GM23338 (cell line): Measurements from ENCODE around the gene CCR4.

ENCODE experiments used
- CREB1 ChIP-seq: fragments of 250-450 bp; sonication (Bioruptor Pico); IDR thresholded peaks from 2 replicates; pipeline ENCODE4 v1.5.0; 2020; ENCODE audit warnings: low read depth, mild to moderate bottlenecking, moderate library complexity
- CTCF ChIP-seq, 2 experiments: fragments of 200-600 bp in 1 of 2; sonication (generic) in 1 of 2; conservative IDR thresholded peaks; 2 replicates each; pipeline versions ENCODE4 v1.5.1 to v1.6.1; 2016 to 2017; ENCODE audit warnings: antibody characterized with exemption in 2 of 2, low read depth in 2 of 2, mild to moderate bottlenecking in 2 of 2, moderate library complexity in 1 of 2
- TF ChIP-seq, protein P1 (sequence below): fragments of 250-450 bp; sonication (Bioruptor Pico); IDR thresholded peaks from 2 replicates; pipeline ENCODE4 v1.5.0; 2020; ENCODE audit warnings: mild to moderate bottlenecking, moderate library complexity
- TF ChIP-seq, protein P2 (sequence below): IDR thresholded peaks from 2 replicates; pipeline ENCODE4 v1.6.1; 2016; ENCODE audit warnings: antibody characterized with exemption

DNA sequence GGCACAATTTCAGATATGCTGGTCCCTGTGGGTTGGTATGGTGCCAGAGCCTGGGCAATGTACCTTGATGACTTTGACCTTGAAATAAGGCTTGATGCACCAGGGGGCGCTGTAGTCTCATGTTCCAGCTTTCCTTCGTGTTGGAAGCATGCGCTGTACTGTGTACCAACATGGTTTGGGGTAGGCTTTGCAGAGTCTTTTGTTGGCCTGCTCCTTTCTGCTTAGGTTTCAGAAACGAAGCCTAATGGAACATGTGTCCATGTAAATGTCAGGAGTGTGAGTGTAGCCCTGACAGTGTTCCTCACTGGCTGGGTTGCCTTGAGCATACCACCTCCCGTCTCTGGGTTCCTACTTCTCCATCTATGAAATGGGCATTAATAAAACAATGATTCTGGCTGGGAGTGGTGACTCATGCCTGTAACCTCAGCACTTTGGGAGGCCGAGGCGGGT, 3.6 kb upstream of the CCR4 start:
- TF ChIP-seq, protein P1, sequence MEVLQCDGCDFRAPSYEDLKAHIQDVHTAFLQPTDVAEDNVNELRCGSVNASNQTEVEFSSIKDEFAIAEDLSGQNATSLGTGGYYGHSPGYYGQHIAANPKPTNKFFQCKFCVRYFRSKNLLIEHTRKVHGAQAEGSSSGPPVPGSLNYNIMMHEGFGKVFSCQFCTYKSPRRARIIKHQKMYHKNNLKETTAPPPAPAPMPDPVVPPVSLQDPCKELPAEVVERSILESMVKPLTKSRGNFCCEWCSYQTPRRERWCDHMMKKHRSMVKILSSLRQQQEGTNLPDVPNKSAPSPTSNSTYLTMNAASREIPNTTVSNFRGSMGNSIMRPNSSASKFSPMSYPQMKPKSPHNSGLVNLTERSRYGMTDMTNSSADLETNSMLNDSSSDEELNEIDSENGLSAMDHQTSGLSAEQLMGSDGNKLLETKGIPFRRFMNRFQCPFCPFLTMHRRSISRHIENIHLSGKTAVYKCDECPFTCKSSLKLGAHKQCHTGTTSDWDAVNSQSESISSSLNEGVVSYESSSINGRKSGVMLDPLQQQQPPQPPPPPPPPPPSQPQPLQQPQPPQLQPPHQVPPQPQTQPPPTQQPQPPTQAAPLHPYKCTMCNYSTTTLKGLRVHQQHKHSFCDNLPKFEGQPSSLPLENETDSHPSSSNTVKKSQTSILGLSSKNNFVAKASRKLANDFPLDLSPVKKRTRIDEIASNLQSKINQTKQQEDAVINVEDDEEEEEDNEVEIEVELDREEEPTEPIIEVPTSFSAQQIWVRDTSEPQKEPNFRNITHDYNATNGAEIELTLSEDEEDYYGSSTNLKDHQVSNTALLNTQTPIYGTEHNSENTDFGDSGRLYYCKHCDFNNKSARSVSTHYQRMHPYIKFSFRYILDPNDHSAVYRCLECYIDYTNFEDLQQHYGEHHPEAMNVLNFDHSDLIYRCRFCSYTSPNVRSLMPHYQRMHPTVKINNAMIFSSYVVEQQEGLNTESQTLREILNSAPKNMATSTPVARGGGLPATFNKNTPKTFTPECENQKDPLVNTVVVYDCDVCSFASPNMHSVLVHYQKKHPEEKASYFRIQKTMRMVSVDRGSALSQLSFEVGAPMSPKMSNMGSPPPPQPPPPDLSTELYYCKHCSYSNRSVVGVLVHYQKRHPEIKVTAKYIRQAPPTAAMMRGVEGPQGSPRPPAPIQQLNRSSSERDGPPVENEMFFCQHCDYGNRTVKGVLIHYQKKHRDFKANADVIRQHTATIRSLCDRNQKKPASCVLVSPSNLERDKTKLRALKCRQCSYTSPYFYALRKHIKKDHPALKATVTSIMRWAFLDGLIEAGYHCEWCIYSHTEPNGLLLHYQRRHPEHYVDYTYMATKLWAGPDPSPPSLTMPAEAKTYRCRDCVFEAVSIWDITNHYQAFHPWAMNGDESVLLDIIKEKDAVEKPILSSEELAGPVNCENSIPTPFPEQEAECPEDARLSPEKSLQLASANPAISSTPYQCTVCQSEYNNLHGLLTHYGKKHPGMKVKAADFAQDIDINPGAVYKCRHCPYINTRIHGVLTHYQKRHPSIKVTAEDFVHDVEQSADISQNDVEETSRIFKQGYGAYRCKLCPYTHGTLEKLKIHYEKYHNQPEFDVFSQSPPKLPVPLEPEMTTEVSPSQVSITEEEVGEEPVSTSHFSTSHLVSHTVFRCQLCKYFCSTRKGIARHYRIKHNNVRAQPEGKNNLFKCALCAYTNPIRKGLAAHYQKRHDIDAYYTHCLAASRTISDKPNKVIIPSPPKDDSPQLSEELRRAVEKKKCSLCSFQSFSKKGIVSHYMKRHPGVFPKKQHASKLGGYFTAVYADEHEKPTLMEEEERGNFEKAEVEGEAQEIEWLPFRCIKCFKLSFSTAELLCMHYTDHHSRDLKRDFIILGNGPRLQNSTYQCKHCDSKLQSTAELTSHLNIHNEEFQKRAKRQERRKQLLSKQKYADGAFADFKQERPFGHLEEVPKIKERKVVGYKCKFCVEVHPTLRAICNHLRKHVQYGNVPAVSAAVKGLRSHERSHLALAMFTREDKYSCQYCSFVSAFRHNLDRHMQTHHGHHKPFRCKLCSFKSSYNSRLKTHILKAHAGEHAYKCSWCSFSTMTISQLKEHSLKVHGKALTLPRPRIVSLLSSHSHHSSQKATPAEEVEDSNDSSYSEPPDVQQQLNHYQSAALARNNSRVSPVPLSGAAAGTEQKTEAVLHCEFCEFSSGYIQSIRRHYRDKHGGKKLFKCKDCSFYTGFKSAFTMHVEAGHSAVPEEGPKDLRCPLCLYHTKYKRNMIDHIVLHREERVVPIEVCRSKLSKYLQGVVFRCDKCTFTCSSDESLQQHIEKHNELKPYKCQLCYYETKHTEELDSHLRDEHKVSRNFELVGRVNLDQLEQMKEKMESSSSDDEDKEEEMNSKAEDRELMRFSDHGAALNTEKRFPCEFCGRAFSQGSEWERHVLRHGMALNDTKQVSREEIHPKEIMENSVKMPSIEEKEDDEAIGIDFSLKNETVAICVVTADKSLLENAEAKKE (CRISPR knock-in tag): no peak; the same call in 1 of the 2 replicates
- TF ChIP-seq CTCF (conservative IDR thresholded peaks at IDR 0.05; ENCODE audit: low read depth in 2 of 2) (peak; percentile 90 to 99), CREB1 (CRISPR knock-in tag) (no peak)
- TF ChIP-seq, protein P2, sequence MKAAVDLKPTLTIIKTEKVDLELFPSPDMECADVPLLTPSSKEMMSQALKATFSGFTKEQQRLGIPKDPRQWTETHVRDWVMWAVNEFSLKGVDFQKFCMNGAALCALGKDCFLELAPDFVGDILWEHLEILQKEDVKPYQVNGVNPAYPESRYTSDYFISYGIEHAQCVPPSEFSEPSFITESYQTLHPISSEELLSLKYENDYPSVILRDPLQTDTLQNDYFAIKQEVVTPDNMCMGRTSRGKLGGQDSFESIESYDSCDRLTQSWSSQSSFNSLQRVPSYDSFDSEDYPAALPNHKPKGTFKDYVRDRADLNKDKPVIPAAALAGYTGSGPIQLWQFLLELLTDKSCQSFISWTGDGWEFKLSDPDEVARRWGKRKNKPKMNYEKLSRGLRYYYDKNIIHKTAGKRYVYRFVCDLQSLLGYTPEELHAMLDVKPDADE: no peak
